ENCODE results near the gene ABLIM3. TPM values are rescaled to one million over a fixed set of nuclear protein-coding genes. Genes with fewer than 3 reads are reported as not detected.

ABLIM3 gene
- total RNA-seq, 1 donor from 2014 or later, result 122 TPM

- H3K27ac ChIP-seq (replicated peaks), result peak overlapping the region; percentile 92
- intact Hi-C loops (cut with micrococcal nuclease), result no loop called here
These were observed 158.3 kb downstream of the ABLIM3 start for GRCh38 chr5:149299451-149300054.

DNA sequence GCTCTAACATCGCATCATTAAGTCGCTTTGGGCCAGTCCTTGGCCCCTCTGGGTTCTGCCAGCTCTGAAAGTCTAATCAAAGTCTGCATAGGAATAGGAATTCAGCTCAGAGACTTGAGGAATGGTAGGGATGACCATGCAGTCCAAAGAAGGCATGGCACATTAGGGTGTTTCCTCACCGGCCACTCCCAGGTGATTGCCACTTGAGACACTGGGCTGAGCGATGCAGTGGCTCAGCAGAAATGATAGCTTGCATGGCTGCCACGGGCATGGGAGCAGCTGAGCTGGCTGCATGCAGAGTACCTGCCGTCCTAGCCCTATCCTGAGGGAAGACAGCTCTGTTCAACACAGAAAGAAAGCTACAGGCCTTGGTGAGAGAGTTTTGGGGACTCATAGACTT lies 159.1 kb downstream of the ABLIM3 start:
- H3K9me3 ChIP-seq (replicated peaks), result no peaks in the 10 kb centered on the region
- TF ChIP-seq CTCF (IDR thresholded peaks at IDR 0.05; ENCODE audit: borderline replicate concordance), result no peak
- no peak for DNase-seq
- peaks cover 96% of the 10 kb centered on the region for H3K4me1 ChIP-seq
- peak overlapping the region; percentile 92 for H3K27ac ChIP-seq (replicated peaks)
- no peak overlapping the region for H3K4me3 ChIP-seq
- peaks cover 44% of the 10 kb centered on the region for H3K36me3 ChIP-seq
- H3K27me3 ChIP-seq (ENCODE audit: low read depth), result no peaks in the 10 kb centered on the region
- intact Hi-C loops (cut with micrococcal nuclease), result no loop called here

More at GRCh38 chr5:149299451-149300054, 158.3 kb downstream of the ABLIM3 start:
- Histone ChIP-seq H3K9me3 (replicated peaks) (no peaks in the 10 kb centered on the region), H3K27me3 (ENCODE audit: low read depth) (no peaks in the 10 kb centered on the region), H3K36me3 (peaks cover 35% of the 10 kb centered on the region), H3K4me3 (peak overlapping the region; percentile 31), H3K4me1 (peaks cover 98% of the 10 kb centered on the region)
- peak; percentile 34 for DNase-seq
- no peak for TF ChIP-seq CTCF (IDR thresholded peaks at IDR 0.05; ENCODE audit: borderline replicate concordance)

DNA sequence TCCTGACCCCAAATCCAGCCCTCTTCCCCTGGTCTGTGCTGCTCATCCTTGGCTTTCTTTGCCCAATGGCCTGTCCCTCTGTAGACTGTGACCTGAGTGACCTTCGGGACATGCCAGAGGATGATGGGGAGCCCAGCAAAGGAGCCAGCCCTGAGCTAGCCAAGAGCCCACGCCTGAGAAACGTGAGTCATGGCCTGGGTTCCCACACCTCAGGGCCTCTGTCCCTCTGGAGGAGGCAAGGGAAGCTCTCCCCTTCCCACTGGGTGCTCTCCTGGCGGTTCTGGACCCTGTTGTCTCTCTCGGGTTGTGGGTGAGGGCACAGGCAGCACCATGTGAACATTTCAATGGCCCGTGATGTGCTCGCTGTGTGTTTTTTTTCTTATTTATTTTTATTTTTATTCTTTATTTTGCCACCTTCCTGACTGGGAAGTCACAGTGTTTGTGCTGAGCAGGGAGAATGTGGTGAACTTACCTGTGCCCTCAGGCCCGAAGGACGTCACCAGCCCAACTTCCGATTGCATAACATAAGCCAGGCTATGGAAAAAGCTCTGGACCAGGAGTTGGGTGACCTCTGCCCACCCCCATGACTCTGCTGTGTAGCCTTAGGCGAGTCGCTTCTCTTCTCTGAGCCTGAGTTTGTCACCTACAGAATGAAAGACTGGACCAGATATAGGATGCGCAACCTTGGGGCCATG lies 159.9 kb downstream of the ABLIM3 start:
- peak overlapping the region; percentile 92 for H3K27ac ChIP-seq (replicated peaks)
- peaks cover 48% of the 10 kb centered on the region for H3K36me3 ChIP-seq
- no peaks in the 10 kb centered on the region for H3K27me3 ChIP-seq (ENCODE audit: low read depth)
- no peak for TF ChIP-seq CTCF (IDR thresholded peaks at IDR 0.05; ENCODE audit: borderline replicate concordance)
- intact Hi-C loops (cut with micrococcal nuclease), result no loop called here
- H3K9me3 ChIP-seq (replicated peaks), result no peaks in the 10 kb centered on the region
- H3K4me3 ChIP-seq, result no peak overlapping the region
- peaks cover 89% of the 10 kb centered on the region for H3K4me1 ChIP-seq
- no peak for DNase-seq

GRCh38 chr5:149301744-149302380 lies 160.6 kb downstream of the ABLIM3 start:
- H3K9me3 ChIP-seq (replicated peaks), result no peaks in the 10 kb centered on the region
- H3K4me1 ChIP-seq, result peaks cover 82% of the 10 kb centered on the region
- no peak for TF ChIP-seq CTCF (IDR thresholded peaks at IDR 0.05; ENCODE audit: borderline replicate concordance)
- DNase-seq, result no peak
- no peak overlapping the region for H3K4me3 ChIP-seq
- no peaks in the 10 kb centered on the region for H3K27me3 ChIP-seq (ENCODE audit: low read depth)
- peaks cover 55% of the 10 kb centered on the region for H3K36me3 ChIP-seq
- H3K27ac ChIP-seq (replicated peaks), result peak overlapping the region; percentile 92
- intact Hi-C loops (cut with micrococcal nuclease), result no loop called here

GRCh38 chr5:149302641-149303040 lies 161.3 kb downstream of the ABLIM3 start:
- Histone ChIP-seq H3K9me3 (replicated peaks) (no peaks in the 10 kb centered on the region), H3K36me3 (peaks cover 62% of the 10 kb centered on the region), H3K27ac (replicated peaks) (peak overlapping the region; percentile 92), H3K4me3 (no peak overlapping the region), H3K4me1 (peaks cover 79% of the 10 kb centered on the region), H3K27me3 (ENCODE audit: low read depth) (no peaks in the 10 kb centered on the region)
- no peak for DNase-seq
- no peak for TF ChIP-seq CTCF (IDR thresholded peaks at IDR 0.05; ENCODE audit: borderline replicate concordance)
- intact Hi-C loops (cut with micrococcal nuclease), result no loop called here

Measured in left ventricle myocardium inferior (tissue), 1 donor.